Measurements from ENCODE around the gene RGS3.
"Not testable (repeated sequence)": the region's sequence is repeated elsewhere in the genome, so short reads cannot be mapped to it uniquely, and the experiment has no call there.

The RGS3 gene

GRCh38 chr9:113624721-113625120, 161.2 kb downstream of the RGS3 start:
- DNase-seq: no peak

- no peak for DNase-seq
These were observed 162.0 kb downstream of the RGS3 start for GRCh38 chr9:113625486-113625885.

- DNase-seq: no peak
These were observed 163.4 kb downstream of the RGS3 start for GRCh38 chr9:113626735-113627495.

GRCh38 chr9:113628621-113629020, 165.1 kb downstream of the RGS3 start:
- DNase-seq: no peak

GRCh38 chr9:113630386-113631136, 167.0 kb downstream of the RGS3 start:
- DNase-seq: no peak

GRCh38 chr9:113631137-113631765, 167.7 kb downstream of the RGS3 start:
- DNase-seq: no peak

- no peak for DNase-seq
These were observed 168.5 kb downstream of the RGS3 start for GRCh38 chr9:113631871-113632665.

- no peak for DNase-seq
These were observed 169.5 kb downstream of the RGS3 start for GRCh38 chr9:113632776-113633590.

- no peak for DNase-seq
These were observed 170.5 kb downstream of the RGS3 start for GRCh38 chr9:113633782-113634595.

- no peak for DNase-seq
These were observed 171.3 kb downstream of the RGS3 start for GRCh38 chr9:113634596-113635515.

GRCh38 chr9:113635586-113635985, 172.1 kb downstream of the RGS3 start:
- DNase-seq: no peak

- DNase-seq: no peak
These were observed 172.6 kb downstream of the RGS3 start for GRCh38 chr9:113636165-113636564.

GRCh38 chr9:113636693-113637092, 173.2 kb downstream of the RGS3 start:
- no peak for DNase-seq

GRCh38 chr9:113638490-113638889, 175.0 kb downstream of the RGS3 start:
- DNase-seq: no peak

GRCh38 chr9:113638897-113639296, 175.4 kb downstream of the RGS3 start:
- no peak for DNase-seq

GRCh38 chr9:113639411-113639970, 176.0 kb downstream of the RGS3 start:
- DNase-seq: not testable (repeated sequence)

GRCh38 chr9:113640418-113640817, 176.9 kb downstream of the RGS3 start:
- DNase-seq: no peak

- no peak for DNase-seq
These were observed 177.8 kb downstream of the RGS3 start for GRCh38 chr9:113641100-113641885.

GRCh38 chr9:113644321-113644720, 180.8 kb downstream of the RGS3 start:
- no peak for DNase-seq

Data from stimulated activated CD4-positive, alpha-beta T cell treated with anti-CD3 and anti-CD28 coated beads, Interleukin-12 subunit alpha, Interleukin-12 subunit beta, amount 100 ng/mL, for 4 hours (primary cell).